Neuronal stem cell (in vitro differentiated cells): Measurements from ENCODE around the gene MLLT3.
A peak's percentile ranks its signal among the peaks of the same experiment; 100 is the strongest.

ENCODE experiments used
- DNase-seq: peaks from one replicate; pipeline ENCODE4 v3.0.0-alpha.2; 2013; ENCODE audit warnings: low spot score
- H2AFZ ChIP-seq: one replicate; pipeline ENCODE4 v1.6.1; 2013; ENCODE audit warnings: mild to moderate bottlenecking, low read length, inconsistent platforms
- H2AK5ac ChIP-seq: 2 replicates; pipeline ENCODE4 v1.6.1; 2013; ENCODE audit warnings: low read depth, mild to moderate bottlenecking, inconsistent platforms, low read length, moderate library complexity, mixed read lengths
- H2BK120ac ChIP-seq: 2 replicates; pipeline ENCODE4 v1.6.1; 2013; ENCODE audit warnings: low read depth, mild to moderate bottlenecking, inconsistent platforms, low read length, moderate library complexity, mixed read lengths
- H2BK12ac ChIP-seq: one replicate; pipeline ENCODE4 v1.6.1; 2013; ENCODE audit warnings: low read length, inconsistent platforms
- H2BK15ac ChIP-seq: 2 replicates; pipeline ENCODE4 v1.6.1; 2013; ENCODE audit warnings: mild to moderate bottlenecking, low read length, inconsistent platforms, mixed read lengths
- H2BK5ac ChIP-seq: one replicate; pipeline ENCODE4 v1.6.1; 2013; ENCODE audit warnings: inconsistent platforms, mild to moderate bottlenecking, low read length, moderate library complexity
- H3K14ac ChIP-seq: one replicate; pipeline ENCODE4 v1.6.1; 2013; ENCODE audit warnings: low read length, inconsistent platforms
- H3K18ac ChIP-seq: 2 replicates; pipeline ENCODE4 v1.6.1; 2013; ENCODE audit warnings: low read length, inconsistent platforms
- H3K23ac ChIP-seq: 2 replicates; pipeline ENCODE4 v1.6.1; 2013; ENCODE audit warnings: low read depth, mild to moderate bottlenecking, mixed read lengths, low read length, inconsistent platforms; ENCODE audit not compliant: poor library complexity
- H3K27ac ChIP-seq: replicated peaks from 3 replicates; pipeline ENCODE4 v1.5.1; 2013; ENCODE audit warnings: low read length, inconsistent platforms
- H3K27me3 ChIP-seq, 3 experiments: 2 replicates each; pipeline ENCODE4 v1.6.1; 2013; ENCODE audit warnings: low read length in 3 of 3, mild to moderate bottlenecking in 2 of 3, inconsistent platforms in 1 of 3, low read depth in 1 of 3, mixed read lengths in 1 of 3, moderate library complexity in 1 of 3; ENCODE audit not compliant: control insufficient read depth in 3 of 3, insufficient read depth in 3 of 3
- H3K36me3 ChIP-seq, 2 donors: replicated peaks in 1 of 2; 2 replicates each; pipeline ENCODE4 v1.6.1; 2013; ENCODE audit warnings: low read length in 2 of 2; ENCODE audit not compliant: control insufficient read depth in 2 of 2, insufficient read depth in 2 of 2
- H3K4ac ChIP-seq: 2 replicates; pipeline ENCODE4 v1.6.1; 2013; ENCODE audit warnings: inconsistent platforms, mild to moderate bottlenecking, low read length, moderate library complexity
- H3K4me1 ChIP-seq, 2 donors: 1 replicate in 1 of 2; 2 replicates in 1 of 2; pipeline ENCODE4 v1.6.1; 2013; ENCODE audit warnings: low read length in 2 of 2, low read depth in 1 of 2; ENCODE audit not compliant: control insufficient read depth in 2 of 2, insufficient read depth in 1 of 2
- H3K4me2 ChIP-seq: one replicate; pipeline ENCODE4 v1.6.1; 2013; ENCODE audit warnings: mild to moderate bottlenecking, low read length, inconsistent platforms; ENCODE audit not compliant: insufficient read depth, poor library complexity, severe bottlenecking
- H3K4me3 ChIP-seq, 2 donors: 2 replicates each; pipeline ENCODE4 v1.5.1; 2013; ENCODE audit warnings: low read length in 2 of 2, mild to moderate bottlenecking in 2 of 2, inconsistent platforms in 1 of 2, moderate library complexity in 1 of 2
- H3K79me1 ChIP-seq: one replicate; pipeline ENCODE4 v1.6.1; 2013; ENCODE audit warnings: low read depth, mild to moderate bottlenecking, inconsistent platforms, low read length, moderate library complexity
- H3K9ac ChIP-seq: one replicate; pipeline ENCODE4 v1.6.1; 2013; ENCODE audit warnings: mild to moderate bottlenecking, low read depth, low read length, inconsistent platforms; ENCODE audit not compliant: poor library complexity
- H3K9me3 ChIP-seq, 2 donors: replicated peaks in 1 of 2; 2 replicates each; pipeline versions ENCODE3 to v1.6.1; 2013; ENCODE audit warnings: low read length in 2 of 2, mild to moderate bottlenecking in 2 of 2, inconsistent platforms in 1 of 2, low read depth in 1 of 2, mixed read lengths in 1 of 2, moderate library complexity in 1 of 2; ENCODE audit not compliant: control insufficient read depth in 2 of 2, insufficient read depth in 1 of 2
- H4K8ac ChIP-seq: one replicate; pipeline ENCODE4 v1.6.1; 2013; ENCODE audit warnings: low read depth, mild to moderate bottlenecking, inconsistent platforms, low read length, moderate library complexity
- H4K91ac ChIP-seq: one replicate; pipeline ENCODE4 v1.6.1; 2013; ENCODE audit warnings: low read length, low read depth, mild to moderate bottlenecking, inconsistent platforms; ENCODE audit not compliant: poor library complexity
- WGBS, 2 donors: extraction: QIAGEN DNeasy Blood & Tissue Kit; methylation state at CpG; one replicate each; pipeline ENCODE4 v1.1.7; 2013; ENCODE audit warnings: missing lambda C conversion rate in 2 of 2, mixed read lengths in 1 of 2; ENCODE audit not compliant: insufficient read length in 2 of 2, insufficient replicate concordance in 1 of 2; ENCODE audit errors: extremely low coverage in 2 of 2; 5-methylcytosine and 5-hydroxymethylcytosine counted together

Gene MLLT3

DNA sequence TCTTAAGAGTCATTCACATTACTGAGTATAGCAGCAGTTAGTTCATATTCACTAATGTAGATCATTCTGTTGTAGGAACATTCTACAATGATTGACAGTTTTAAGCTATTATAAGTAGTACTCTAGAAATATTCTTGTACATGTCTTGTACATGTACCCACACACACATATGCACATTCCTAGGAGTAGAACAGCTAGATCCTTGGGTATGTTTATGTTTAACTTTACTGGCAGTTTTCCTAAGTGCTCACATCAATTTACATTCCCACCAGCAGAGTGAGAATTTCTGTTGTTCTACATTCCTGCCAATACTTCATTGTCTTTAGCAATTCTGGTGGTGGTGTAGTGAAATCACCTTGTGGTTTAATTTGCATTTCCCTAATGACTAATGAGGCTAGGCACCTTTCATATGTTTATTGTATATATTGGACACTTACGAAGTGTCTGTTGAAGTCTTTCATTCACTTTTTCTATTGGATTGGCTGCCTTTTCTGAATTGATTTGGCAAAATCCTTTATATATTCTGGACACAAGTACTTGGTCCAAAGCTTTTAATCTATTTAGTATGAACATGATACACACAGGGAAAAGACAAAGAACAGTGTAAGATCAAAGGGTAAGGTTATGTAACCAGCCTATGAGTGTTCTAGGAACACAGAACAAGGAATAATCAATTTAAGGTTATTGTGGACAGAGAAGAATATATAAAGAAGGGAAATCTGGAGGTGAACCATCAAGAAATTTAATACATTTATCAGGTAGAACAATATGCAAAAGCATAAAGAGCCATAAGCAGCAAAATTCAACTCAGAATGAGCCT is 95.6 kb downstream of the MLLT3 start:
- Histone ChIP-seq H3K9me3 (no peaks in the 10 kb centered on the region), H3K4me3 (no peak overlapping the region), H2BK12ac (no peak overlapping the region), H2AK5ac (no peak overlapping the region), H3K9ac (no peak overlapping the region), H2BK120ac (no peak overlapping the region), H3K4ac (no peak overlapping the region), H3K36me3 (no peaks in the 10 kb centered on the region), H3K27ac (no peak overlapping the region), H3K18ac (no peak overlapping the region), H3K27me3 (no peaks in the 10 kb centered on the region), H3K23ac (no peak overlapping the region), H3K14ac (no peak overlapping the region), H2BK5ac (no peak overlapping the region), H3K4me2 (no peak overlapping the region), H2BK15ac (no peak overlapping the region), H4K8ac (no peak overlapping the region), H3K79me1 (peaks cover 2% of the 10 kb centered on the region), H2AFZ (no peak overlapping the region), H3K4me1 (no peaks in the 10 kb centered on the region), H4K91ac (no peak overlapping the region)
- no CpG with 5 or more reads among the region's 1 CpG for WGBS, 2 donors
- no peak for DNase-seq

- Histone ChIP-seq H3K4me1 (no peaks in the 10 kb centered on the region), H3K14ac (no peak overlapping the region), H3K4me3 (no peak overlapping the region), H3K27ac (no peak overlapping the region), H2BK12ac (no peak overlapping the region), H3K18ac (no peak overlapping the region), H3K27me3 (no peaks in the 10 kb centered on the region), H2BK5ac (no peak overlapping the region), H4K91ac (no peak overlapping the region), H4K8ac (no peak overlapping the region), H3K79me1 (peaks cover 2% of the 10 kb centered on the region), H3K9ac (no peak overlapping the region), H3K4ac (no peak overlapping the region), H3K4me2 (no peak overlapping the region), H2AK5ac (no peak overlapping the region), H2AFZ (no peak overlapping the region), H3K9me3 (no peaks in the 10 kb centered on the region), H3K23ac (no peak overlapping the region), H3K36me3 (no peaks in the 10 kb centered on the region), H2BK15ac (no peak overlapping the region), H2BK120ac (no peak overlapping the region)
- no CpG with 5 or more reads among the region's 2 CpGs for WGBS, 2 donors
- DNase-seq = no peak
These were observed 97.5 kb downstream of the MLLT3 start for GRCh38 chr9:20524776-20525175.

GRCh38 chr9:20518737-20519136 is 103.6 kb downstream of the MLLT3 start:
- Histone ChIP-seq H2AK5ac (no peak overlapping the region), H3K36me3 (no peaks in the 10 kb centered on the region)
- no CpG with 5 or more reads among the region's 1 CpG for WGBS, 2 donors

DNA sequence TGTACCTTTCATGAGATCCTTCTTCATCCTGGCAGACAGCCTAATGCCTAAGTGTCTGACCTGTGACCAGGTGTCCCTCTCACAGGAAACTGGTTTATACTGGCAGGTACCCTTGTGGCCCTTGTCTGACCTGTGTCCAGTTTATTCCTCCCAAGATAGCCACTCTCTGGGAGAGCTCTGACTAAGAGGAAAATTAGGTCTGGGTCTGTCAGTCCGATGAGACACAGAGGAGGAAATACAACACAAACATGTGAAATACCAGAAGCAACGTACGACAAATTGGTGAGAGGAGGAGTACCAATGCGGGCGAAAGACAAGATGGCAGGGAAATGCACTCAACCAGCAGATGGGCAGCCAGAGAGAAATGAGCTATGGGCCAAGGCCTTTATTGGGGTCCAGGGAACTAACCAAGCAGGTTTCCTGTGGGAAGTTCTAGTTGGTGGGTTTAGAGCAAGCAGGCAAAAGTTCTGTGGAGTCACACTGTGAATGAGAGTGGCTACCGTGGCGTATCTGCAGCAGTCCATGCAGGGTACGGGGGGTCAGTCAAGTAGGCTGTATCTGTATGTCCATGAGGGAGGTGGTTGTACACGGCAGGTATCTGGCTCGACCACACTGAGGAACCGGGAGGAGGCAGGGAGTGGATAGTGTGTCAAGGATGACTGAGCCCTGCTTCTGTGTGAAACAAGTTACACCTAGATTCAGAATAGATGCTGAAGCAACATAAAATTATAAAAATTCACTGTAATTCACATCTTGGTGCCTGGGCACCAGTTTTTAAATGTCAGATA is 109.0 kb downstream of the MLLT3 start:
- Histone ChIP-seq H3K9ac (no peak overlapping the region), H2BK5ac (no peak overlapping the region), H2BK12ac (no peak overlapping the region), H3K27me3 (no peaks in the 10 kb centered on the region), H2AFZ (no peak overlapping the region), H3K4me2 (no peak overlapping the region), H3K4ac (no peak overlapping the region), H3K4me3 (no peak overlapping the region), H3K18ac (no peak overlapping the region), H2AK5ac (no peak overlapping the region), H3K27ac (no peak overlapping the region), H3K4me1 (no peaks in the 10 kb centered on the region), H3K79me1 (no peaks in the 10 kb centered on the region), H2BK120ac (no peak overlapping the region), H4K8ac (no peak overlapping the region), H3K36me3 (no peaks in the 10 kb centered on the region), H3K14ac (no peak overlapping the region), H3K23ac (peak overlapping the region; percentile 80), H2BK15ac (no peak overlapping the region), H4K91ac (no peak overlapping the region), H3K9me3 (no peaks in the 10 kb centered on the region)
- DNase-seq = no peak
- no CpG with 5 or more reads among the region's 11 CpGs for WGBS, 2 donors

More at GRCh38 chr9:20518737-20519136, 103.6 kb downstream of the MLLT3 start:
- Histone ChIP-seq H2BK120ac (no peak overlapping the region), H2AFZ (no peak overlapping the region), H3K27me3 (no peaks in the 10 kb centered on the region), H2BK15ac (no peak overlapping the region), H3K23ac (no peak overlapping the region), H3K14ac (no peak overlapping the region), H3K4me3 (no peak overlapping the region), H3K18ac (no peak overlapping the region), H3K4me1 (no peaks in the 10 kb centered on the region), H3K9ac (no peak overlapping the region), H3K79me1 (no peaks in the 10 kb centered on the region), H2BK12ac (no peak overlapping the region), H4K91ac (no peak overlapping the region), H3K4me2 (no peak overlapping the region), H4K8ac (no peak overlapping the region), H2BK5ac (no peak overlapping the region), H3K4ac (no peak overlapping the region), H3K9me3 (no peaks in the 10 kb centered on the region), H3K27ac (no peak overlapping the region)
- no peak for DNase-seq
